Measurements from ENCODE around the gene NKAIN1.
"Not testable (repeated sequence)": the region's sequence is repeated elsewhere in the genome, so short reads cannot be mapped to it uniquely, and the experiment has no call there.

NKAIN1 gene

DNA sequence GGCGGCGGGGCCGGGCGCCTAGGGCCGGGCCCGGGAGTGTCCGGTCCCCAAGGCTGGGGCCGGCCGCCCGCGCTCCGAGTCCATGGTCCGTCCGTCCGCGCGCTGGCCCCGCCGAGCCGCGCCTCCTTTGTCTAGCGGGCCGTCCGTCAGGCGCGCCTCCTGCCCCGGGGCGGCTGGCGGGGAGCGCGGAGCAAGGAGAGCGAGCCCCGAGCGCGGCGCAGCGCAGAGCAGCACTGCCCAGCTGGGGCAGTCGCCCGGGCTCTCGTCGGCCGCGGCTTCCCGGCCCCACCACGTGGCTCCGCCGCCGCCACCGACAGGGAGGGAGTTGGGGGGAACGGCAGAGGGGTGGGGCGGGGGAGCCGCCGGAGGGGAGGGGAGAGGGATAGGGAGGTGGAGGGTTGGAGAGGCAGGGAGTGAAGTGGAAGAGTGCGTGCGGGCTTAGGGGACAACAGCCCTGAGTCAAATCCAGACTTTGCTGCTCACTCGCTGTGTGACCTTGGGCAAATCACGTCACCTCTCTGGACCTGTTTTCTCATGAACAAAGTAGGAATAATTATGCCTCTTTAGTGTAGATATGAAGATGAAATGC, at the start of gene NKAIN1:
TSS of gene NKAIN1 (minus strand) at position 235 of the 589 bp plus-strand sequence. CDS start 340 bp downstream, outside the sequence.
- no peak for FAIRE-seq

- FAIRE-seq, result no peak
Measured at GRCh38 chr1:31289021-31289420, 49.3 kb upstream of the NKAIN1 start.

DNA sequence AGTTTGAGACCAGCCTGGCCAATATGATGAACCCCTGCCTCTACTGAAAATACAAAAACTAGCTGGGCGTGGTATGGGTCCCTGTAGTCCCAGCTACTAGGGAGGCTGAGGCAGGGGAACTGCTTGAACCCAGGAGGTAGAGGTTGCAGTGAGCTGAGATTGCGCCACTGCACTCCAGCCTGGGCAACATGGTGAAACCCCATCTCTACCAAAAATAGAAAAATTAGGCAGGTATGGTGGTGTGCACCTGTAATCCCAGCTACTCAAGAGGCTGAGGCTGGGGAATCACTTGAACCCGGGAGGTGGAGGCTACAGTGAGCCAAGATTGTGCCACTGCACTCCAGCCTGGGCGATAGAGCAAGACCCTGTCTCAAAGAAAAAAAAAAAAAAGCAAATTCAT, 48.1 kb upstream of the NKAIN1 start:
- not testable (repeated sequence) for FAIRE-seq

- FAIRE-seq, result not testable (repeated sequence)
Measured at GRCh38 chr1:31282426-31282825, 42.7 kb upstream of the NKAIN1 start.

GRCh38 chr1:31273619-31274018, 33.9 kb upstream of the NKAIN1 start:
- FAIRE-seq, result no peak

DNA sequence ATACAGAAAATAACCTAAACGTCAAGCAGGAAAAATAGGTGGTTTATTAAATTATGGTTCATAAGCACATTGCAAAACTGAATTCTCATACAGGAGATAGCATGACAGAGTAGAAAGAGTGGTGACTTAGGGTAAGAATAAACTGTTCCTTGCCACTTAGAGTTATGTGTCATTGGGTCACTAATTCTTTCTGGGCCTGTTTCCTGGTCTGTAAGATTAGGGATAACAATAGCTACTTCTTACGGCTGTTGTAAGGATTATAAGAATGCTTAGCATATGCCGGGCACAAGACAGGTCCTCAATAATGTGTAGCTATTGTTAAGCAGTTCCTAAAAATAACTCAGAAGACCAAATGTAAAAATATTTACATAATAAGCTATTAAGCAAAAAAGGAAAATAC, 32.7 kb upstream of the NKAIN1 start:
- no peak for FAIRE-seq

DNA sequence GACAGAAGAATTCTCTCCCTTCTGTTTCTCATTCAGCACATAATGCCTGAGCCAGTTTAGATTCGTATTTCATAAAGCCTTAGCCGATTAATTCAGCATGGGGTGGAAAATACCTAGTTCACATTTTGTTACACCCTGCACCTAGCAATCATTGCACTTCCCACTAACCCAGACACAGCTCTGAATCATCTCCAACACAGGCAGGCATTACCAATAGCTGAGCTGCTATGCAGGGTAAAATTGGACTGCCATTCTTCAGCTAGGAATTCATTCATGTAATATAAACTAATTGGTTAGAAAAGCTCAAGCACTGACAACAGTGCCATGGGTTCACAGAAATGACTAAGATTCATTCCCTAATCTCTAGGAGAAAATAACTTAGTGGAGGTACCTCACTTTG, 26.9 kb upstream of the NKAIN1 start:
- no peak for FAIRE-seq

DNA sequence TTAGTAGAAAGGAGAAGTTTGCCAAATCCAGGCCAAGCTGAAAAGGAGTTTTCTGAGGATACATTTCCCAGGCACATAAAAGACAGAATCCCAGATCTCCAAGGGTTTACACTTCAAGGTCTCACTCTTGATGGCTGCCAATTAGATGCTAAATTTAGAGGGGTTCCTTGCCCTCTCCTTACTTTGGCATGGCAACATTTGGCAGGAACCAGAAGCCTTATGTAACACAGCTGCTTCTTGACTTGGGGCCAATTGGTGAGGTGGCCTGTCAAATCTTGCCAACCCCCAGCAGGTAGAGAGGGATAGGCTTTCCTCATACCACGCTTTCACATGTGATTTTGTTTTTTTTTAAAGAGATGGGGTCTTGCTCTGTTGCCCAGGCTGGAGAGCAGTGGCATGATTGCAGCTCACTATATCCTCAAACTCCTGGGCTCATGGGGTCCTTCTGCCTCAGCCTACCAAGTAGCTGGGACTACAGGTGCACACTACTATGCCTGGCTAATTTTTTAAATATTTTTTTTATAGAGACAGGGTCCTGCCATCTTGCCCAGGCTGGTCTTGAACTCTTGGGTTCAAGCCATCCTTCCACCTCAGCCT, 25.2 kb upstream of the NKAIN1 start:
- no peak for FAIRE-seq

DNA sequence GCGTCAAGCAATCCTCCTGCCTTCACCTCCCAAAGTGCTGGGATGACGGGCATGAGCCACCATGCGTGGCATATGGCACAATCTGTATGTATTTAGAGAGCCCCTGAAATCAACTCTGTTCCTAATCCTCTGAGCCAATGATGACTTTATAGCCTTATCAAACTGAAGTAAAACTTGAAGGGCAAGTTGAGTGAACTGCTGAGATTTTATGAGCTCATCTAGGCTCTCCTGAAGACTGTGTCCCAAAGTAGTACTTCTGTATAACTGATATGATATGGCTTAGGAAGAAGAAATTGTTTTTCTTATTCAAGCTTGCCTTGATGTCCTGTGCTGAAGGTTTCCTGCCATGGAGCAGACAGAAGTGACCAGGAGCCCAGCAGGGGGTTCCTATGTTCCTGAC, 23.7 kb upstream of the NKAIN1 start:
- no peak for FAIRE-seq

- FAIRE-seq, result not testable (repeated sequence)
Measured at GRCh38 chr1:31262393-31262792, 22.7 kb upstream of the NKAIN1 start.

GRCh38 chr1:31261916-31262315, 22.2 kb upstream of the NKAIN1 start:
- FAIRE-seq, result no peak

DNA sequence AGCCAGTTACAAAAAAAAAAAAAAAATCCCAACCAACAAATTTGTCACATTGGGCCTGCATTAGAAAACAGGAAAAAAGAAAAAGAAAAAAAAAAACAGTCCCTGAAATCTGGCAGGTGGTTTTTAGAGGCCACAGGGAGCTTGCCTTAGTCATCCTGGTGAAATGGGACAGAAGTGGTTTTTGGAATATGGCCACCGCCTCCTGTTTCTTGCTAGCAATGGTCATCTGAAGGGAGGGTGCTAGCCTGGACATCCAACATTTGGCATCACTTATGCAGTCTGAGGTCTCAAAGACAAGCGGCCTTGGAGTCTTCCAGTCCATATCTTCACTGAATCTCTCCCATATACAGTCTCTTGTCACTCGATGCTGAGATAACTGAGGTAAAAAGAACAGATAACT, 20.1 kb upstream of the NKAIN1 start:
- no peak for FAIRE-seq

DNA sequence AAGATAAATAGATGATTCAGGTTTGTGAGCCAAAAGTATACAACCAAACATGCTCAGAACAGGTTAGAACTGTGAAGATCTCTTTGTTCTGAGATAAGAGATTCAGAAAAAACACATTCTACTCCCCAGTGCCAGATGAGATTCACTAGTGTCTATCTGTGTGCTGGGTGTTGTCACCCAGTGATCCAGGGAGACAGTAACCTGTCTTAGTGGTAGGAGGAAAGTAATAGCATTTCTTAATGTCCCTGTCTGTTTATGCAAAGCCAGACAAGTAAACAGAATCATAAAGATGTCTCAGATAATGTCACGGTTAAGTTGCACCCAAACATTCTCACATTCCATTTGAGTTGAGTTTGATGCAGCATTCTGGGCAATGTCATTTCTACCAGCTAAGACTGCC, 18.9 kb upstream of the NKAIN1 start:
- no peak for FAIRE-seq

DNA sequence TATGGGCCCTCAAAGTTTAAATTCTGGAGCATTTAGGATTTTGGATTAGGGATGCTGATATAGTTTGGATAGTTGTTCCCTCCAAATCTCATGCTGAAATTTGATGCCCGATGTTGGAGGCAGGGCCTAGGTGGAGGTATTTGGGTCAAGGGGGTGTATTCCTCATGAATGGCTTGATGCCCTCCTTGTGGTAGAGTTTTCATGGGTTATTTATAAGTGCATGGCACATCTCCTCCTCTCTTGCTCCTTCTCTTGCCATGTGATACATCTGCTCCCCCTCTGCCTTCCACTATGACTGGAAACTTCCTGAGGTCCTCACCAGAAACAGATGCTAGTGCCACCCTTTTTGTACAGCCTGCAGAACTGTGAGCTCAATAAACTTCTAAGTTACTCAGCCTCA, 17.5 kb upstream of the NKAIN1 start:
- FAIRE-seq, result no peak

DNA sequence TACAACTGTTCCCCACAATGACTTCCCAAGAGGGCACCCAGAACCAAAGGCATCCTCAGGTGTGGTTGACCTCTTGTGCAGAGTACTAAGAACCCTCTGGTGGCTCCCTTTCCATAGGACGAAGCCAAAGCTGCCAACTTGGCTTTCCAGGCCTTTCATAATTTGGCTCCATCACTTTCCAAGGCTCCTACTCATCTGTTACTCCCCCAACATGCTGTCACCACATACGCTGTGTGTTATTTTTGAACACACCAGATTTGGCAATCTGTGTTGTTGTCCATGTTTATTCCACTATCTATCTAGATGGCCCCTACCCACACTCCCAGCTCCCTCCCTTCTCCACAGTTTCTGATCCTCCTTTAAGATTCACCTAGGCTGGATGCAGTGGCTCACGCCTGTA, 10.2 kb upstream of the NKAIN1 start:
- no peak for FAIRE-seq

DNA sequence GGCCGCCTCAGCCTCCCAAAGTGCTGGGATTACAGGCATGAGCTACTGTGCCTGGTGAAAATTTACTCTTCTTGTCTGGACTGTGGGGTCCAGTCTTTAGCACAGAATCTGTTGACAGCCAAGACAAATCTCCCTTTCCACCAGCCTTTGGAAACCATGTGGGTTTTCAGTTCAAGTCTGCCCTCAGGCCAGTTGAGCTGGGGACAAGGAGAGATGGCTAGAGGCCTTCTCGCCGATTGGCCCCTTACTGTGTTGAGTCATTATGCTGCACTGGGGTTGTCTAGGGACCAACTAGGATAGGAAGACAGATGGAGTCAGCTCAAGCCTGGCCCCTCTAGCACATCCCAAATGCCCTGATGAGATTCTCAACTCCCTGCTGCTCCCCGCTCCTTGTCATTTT, 8.6 kb upstream of the NKAIN1 start:
- no peak for FAIRE-seq

- no peak for FAIRE-seq
Measured at GRCh38 chr1:31244326-31244725, 4.6 kb upstream of the NKAIN1 start.

DNA sequence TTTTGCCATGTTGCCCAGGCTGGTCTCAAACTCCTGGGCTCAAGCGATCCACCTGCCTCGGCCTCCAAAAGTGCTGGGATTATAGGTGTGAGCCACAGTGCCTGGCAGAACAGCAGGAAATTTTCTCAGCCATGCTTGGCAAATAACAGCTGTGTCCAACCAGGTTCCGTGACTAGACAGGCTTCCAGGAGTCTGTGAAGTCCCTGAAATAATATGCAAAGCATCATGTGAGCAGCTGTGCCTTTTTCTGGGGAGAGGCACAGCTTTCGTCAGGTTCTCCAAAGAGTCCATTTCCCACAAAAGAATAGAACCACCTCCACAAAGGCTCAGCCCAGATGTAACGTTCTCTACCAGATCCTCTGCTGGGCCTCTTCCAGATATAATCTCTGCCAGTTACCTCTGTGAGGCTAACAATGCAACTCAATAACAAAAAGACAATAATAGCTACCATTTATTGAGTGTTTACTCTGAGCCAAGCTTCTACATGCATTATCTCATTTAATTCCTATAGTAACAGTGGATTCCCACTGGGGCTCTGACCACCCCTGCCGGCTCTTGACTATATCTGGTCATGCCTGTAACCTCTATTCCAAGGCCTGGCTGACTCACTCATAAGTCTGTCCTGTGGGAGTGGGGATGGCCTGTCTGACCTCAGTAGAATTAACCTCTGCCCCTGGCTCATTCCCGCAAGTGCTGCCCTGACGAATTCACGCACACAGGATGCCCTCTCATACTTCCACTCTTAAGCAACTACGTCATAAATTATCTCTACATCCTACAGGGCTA, 4.0 kb upstream of the NKAIN1 start:
- no peak for FAIRE-seq

- FAIRE-seq, result no peak
Measured at GRCh38 chr1:31241321-31241720, 1.6 kb upstream of the NKAIN1 start.

- no peak for FAIRE-seq
Measured at GRCh38 chr1:31238986-31239613, 587 bp downstream of the NKAIN1 start.

DNA sequence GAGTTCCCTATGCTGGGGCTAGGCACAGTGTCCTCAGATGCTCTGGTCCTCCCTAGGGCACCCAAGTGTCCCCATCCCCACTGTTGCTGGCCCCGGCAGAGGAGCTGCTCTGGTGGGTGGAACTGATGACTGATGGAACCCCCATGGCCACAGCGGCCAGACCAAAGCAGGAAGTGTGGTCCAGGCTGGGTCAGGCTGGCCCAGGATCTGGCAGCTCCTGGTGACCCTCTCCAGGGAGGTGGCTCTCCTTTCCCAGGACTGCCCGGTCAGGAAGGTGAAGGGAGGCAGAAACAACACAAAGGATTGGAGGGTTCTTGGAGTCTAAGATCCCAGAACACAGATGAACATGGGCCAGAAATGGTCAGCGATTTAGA, 1.1 kb downstream of the NKAIN1 start:
- no peak for FAIRE-seq

DNA sequence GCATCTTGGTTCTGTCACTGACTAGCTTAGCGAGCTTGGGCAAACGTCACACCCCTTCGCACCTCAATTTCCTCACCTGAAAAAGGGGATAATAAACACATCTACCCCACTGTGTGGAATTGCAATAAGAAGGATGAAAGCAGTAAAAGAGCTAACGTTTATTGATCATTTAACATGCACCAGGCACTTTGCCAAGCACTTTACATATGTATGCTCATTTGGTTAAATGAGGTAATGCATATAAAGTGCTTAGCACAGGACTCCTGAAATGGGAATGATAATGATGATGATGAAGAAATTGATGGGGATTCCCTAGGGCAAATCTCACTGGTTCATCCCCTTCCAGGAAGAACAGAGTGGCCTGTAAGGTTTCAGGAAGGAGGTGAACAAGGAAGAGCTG, 4.8 kb downstream of the NKAIN1 start:
- no peak for FAIRE-seq

DNA sequence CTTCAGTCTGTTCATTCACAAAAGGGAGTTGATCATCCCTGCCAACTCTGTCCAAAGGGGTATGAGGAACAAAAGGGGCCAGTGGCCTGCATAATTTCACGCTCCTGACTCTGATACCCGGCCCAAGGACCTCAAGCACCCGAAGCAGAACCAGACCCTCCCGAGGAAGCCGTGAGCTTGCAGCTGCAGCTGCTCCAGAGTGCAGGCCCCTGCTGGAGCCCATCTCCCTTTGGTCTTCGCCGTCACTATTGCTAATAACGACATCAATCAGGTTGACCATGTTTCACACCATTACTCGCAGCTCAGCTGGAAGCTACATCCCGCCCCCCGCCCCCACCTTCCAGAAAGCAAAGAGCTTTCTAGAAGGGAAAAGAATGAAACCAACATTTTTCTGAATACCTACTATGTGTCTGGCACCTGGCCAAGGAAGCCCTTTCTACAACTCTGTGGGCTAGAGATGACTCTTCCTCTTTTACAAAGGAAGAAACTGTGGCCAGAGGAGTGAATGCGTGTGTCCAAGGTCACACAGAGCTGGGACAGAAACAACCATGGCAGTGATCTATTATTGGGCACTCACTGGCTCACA, 5.5 kb downstream of the NKAIN1 start:
- no peak for FAIRE-seq
